NT2/D1 (cell line): ENCODE measurements around the gene PDILT.
"Not testable (repeated sequence)": the region's sequence is repeated elsewhere in the genome, so short reads cannot be mapped to it uniquely, and the experiment has no call there.

Experiments used
- YY1 ChIP-seq: IDR thresholded peaks from 2 replicates; pipeline ENCODE4 v1.6.1; 2011; ENCODE audit not compliant: insufficient read length, insufficient read depth
- ZNF274 ChIP-seq: IDR thresholded peaks from 2 replicates; pipeline ENCODE4 v1.6.1; 2011; ENCODE audit warnings: mild to moderate bottlenecking, low read depth, low read length

GRCh38 chr16:20421748-20422147 lies 17.2 kb upstream of the PDILT start:
- not testable (repeated sequence) for TF ChIP-seq YY1, ZNF274
